Fibroblast of mammary gland (primary cell): ENCODE data around the gene THEM4.

ENCODE experiments used
- DNase-seq: peaks from one replicate; pipeline ENCODE4 v3.0.0-alpha.2; 2010; ENCODE audit warnings: low read depth
- H3K4me3 ChIP-seq: 2 replicates; pipeline ENCODE4 v1.5.1; 2011; ENCODE audit warnings: low read depth, mild to moderate bottlenecking, low read length, moderate library complexity; ENCODE audit not compliant: control insufficient read depth
- TF ChIP-seq, protein P1 (sequence below): conservative IDR thresholded peaks from 2 replicates; pipeline ENCODE4 v1.5.1; 2011; ENCODE audit warnings: low read depth, low read length, inconsistent platforms; ENCODE audit not compliant: control insufficient read depth, insufficient read depth

Gene THEM4

DNA sequence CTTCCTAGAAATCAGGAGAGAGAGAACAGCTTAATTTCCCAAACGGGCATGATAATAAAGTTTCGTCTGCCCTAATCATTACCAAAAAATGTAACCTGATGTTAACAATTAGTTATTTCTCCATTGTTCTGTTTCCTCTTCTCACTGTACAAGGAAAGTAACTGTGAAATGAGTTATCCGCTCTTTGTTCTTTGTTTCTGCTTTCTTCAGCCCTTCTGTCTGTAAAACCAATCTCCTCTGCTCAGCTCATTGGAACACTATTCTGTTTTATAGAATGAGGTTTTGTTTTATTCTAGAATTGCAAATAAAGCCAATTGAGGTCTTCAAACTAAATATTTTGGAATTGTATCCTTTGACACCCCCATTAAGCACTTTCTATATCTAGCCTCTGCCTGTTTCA is 8.8 kb upstream of the THEM4 start:
- TF ChIP-seq, protein P1, sequence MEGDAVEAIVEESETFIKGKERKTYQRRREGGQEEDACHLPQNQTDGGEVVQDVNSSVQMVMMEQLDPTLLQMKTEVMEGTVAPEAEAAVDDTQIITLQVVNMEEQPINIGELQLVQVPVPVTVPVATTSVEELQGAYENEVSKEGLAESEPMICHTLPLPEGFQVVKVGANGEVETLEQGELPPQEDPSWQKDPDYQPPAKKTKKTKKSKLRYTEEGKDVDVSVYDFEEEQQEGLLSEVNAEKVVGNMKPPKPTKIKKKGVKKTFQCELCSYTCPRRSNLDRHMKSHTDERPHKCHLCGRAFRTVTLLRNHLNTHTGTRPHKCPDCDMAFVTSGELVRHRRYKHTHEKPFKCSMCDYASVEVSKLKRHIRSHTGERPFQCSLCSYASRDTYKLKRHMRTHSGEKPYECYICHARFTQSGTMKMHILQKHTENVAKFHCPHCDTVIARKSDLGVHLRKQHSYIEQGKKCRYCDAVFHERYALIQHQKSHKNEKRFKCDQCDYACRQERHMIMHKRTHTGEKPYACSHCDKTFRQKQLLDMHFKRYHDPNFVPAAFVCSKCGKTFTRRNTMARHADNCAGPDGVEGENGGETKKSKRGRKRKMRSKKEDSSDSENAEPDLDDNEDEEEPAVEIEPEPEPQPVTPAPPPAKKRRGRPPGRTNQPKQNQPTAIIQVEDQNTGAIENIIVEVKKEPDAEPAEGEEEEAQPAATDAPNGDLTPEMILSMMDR, result no peak
- no peak for DNase-seq
- no peak overlapping the region for H3K4me3 ChIP-seq

DNA sequence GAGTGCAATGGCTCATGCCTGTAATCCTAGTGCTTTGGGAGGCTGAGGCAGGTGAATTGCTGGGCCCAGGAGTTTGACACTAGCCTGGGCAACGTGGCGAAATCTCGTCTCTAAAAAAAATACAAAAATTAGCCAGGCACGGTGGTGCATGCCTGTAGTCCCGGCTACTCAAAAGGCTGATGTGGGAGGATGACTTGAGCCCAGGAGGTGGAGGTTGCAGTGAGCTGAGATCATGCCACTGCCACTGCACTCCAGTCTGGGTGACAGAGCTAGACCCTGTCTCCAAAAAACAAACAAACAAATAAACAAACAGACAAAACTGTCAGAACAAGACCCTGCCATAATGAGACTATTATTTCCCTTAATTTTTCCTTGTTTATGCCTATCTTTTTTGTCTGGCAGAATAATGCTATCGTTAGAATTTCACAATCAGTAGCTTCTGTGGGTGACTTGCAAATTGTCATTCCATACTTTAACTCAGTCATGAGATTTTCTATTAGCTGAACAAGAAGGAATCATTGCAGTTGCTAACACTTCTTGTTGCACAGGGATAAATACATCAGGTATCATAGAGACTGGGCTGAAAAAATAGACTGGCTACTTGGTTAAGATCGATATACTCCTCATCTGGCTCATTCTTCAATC is 7.5 kb upstream of the THEM4 start:
- TF ChIP-seq, protein P1, result no peak
- no peak overlapping the region for H3K4me3 ChIP-seq
- DNase-seq, result no peak

DNA sequence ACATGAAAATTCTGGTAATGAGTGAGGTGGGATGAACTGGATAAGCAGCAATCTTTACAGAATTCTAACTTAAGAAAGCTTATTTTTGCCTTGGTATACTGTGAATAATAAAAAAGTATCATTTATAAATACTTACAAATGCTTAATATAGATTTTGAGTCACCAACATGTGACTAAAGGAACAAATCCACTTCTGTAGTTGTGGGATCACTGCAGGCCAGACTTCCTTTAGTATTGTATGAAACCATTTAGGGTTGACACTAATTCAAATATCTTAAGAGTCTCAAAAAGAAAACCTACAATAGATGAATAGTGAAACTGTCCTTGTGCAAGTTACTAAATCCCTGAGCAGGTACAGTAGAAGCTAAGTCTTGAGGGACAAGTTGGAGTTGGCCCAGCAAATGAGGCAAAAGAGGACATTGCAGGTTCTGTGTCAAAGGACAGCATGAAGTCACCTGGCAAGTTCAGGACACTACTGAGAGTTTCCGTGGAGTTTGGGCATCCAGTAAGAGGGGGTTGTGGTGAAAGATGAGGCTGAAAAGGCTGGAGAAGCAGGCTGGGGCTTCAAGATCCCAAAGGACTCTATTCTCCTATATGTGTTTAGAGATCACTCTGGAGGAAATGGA is 5.9 kb upstream of the THEM4 start:
- DNase-seq, result no peak
- TF ChIP-seq, protein P1, result no peak
- H3K4me3 ChIP-seq, result no peak overlapping the region

DNA sequence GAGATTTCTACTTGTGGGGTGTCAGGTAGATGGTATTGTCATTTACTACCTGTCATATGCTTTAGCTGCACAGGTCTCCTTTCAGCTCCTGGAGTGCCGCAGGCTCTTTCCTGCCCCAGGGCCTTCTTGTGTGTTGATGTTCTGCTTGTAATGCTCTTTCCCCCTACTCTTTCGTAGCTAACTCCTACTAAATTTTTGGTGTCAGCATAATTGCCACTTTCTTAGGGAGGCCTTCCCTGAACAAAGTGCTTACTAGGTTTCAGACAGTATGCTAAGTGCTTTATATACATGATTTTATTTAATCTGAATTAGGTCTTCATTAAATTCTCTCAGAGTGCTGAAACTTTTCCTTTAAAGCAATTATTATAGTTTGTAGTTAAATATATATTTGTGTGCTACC is 4.8 kb upstream of the THEM4 start:
- no peak for DNase-seq
- no peak overlapping the region for H3K4me3 ChIP-seq
- TF ChIP-seq, protein P1, result no peak

DNA sequence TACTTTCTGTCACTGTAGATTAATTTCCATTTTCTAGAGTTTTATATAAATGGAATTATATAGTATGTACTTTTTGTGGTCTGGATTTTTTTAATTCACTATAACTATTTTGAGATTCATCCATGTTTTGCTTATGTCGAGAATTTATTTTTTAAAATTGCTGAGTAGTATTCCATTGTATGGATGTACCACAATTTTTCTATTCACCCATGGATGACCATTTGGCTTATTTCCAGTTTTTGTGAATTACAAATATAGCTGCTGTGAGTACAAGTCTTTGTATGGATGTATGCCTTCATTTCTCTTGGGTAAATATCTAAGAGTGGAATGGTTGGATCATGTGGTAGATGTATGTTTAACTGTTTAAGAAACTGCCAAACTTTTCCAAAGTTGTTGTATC is 3.7 kb upstream of the THEM4 start:
- H3K4me3 ChIP-seq, result no peak overlapping the region
- TF ChIP-seq, protein P1, result no peak
- no peak for DNase-seq

DNA sequence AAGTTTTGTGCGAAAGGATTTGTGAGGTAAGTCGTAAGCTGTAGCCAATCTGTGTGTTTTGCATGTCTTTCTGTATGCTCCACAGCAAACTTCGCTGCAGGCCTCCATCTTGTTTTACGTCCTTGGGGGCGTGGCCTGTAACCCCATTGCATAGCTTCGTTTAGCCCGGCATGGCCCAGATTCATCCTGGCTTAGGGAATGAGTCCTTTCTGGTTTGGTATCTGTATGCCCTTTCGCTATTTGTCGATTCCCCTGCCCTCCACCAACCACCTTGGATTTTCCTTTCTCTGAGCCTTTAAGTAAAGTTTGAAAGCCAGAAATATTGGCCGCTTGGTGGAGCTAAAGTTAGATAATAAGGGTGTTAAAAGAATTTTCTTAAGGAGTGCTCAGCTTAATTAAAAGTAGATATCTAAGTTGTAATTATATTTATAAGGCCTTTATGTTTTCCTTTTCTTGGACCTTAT is 1.1 kb downstream of the THEM4 start:
- peak overlapping the region; percentile 90 for H3K4me3 ChIP-seq
- TF ChIP-seq, protein P1, result peak; percentile 39
- DNase-seq, result peak; percentile 47
